ENCODE data around the gene DNMBP.

DNA sequence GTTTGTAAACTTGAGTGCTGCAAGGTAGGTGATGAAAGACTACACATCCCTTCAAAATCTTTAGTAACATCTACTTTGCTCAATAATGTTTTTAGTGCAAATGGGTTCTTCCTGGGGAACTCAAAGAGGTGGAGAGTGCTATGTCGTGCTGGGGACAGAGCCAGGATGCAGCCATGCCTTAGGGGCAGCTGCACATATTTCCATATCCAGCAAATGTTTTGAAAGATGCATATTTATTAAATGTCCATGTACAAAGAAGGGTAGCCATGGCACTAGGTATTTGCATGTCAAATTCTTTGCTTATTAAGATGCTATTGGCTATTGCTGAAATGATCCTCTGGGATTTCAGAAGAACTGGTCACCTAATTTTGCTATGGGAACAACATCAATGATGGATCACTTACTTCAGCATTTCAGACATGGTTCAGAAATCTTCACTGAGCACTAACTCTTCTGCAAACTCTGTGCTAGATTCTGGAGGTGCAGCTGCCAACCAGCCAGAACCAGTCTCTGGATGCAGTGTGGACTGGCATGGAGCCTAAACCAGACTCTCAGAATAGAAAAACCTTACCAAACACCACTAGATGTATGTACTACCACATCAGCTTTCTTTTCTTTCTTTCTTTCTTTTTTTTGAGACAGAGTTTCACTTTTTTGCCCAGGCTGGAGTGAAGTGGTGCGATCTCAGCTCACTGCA, 31.7 kb upstream of the DNMBP start:
- TF ChIP-seq, protein P1, sequence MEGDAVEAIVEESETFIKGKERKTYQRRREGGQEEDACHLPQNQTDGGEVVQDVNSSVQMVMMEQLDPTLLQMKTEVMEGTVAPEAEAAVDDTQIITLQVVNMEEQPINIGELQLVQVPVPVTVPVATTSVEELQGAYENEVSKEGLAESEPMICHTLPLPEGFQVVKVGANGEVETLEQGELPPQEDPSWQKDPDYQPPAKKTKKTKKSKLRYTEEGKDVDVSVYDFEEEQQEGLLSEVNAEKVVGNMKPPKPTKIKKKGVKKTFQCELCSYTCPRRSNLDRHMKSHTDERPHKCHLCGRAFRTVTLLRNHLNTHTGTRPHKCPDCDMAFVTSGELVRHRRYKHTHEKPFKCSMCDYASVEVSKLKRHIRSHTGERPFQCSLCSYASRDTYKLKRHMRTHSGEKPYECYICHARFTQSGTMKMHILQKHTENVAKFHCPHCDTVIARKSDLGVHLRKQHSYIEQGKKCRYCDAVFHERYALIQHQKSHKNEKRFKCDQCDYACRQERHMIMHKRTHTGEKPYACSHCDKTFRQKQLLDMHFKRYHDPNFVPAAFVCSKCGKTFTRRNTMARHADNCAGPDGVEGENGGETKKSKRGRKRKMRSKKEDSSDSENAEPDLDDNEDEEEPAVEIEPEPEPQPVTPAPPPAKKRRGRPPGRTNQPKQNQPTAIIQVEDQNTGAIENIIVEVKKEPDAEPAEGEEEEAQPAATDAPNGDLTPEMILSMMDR (IDR thresholded peaks at IDR 0.05; ENCODE audit: poor library complexity), result no peak
- no peak for TF ChIP-seq EZH2 (IDR thresholded peaks at IDR 0.05; ENCODE audit: borderline replicate concordance)

All from hepatocyte (in vitro differentiated cells).